Activated T-cell treated with anti-CD3 and anti-CD28 coated beads, Interleukin-2, amount 50 U/mL, for 24 hours (primary cell): ENCODE measurements around the gene ZPR1.
"Not testable (repeated sequence)": the region's sequence is repeated elsewhere in the genome, so short reads cannot be mapped to it uniquely, and the experiment has no call there.

Experiments
- DNase-seq: peaks from one replicate; pipeline ENCODE4 v3.0.0-alpha.2; 2020
- H3K27ac Mint-ChIP-seq: 2 replicates; pipeline ENCODE4 v1.8.0; 2020; ENCODE audit warnings: mild to moderate bottlenecking, mixed read lengths
- H3K27me3 Mint-ChIP-seq: 2 replicates; pipeline ENCODE4 v1.8.0; 2020; ENCODE audit warnings: mixed read lengths
- H3K36me3 Mint-ChIP-seq: 2 replicates; pipeline ENCODE4 v1.8.0; 2020; ENCODE audit warnings: low read depth, mixed read lengths
- H3K4me1 Mint-ChIP-seq: 2 replicates; pipeline ENCODE4 v1.8.0; 2020; ENCODE audit warnings: low read depth, mixed read lengths
- H3K4me3 Mint-ChIP-seq: 2 replicates; pipeline ENCODE4 v1.8.0; 2020; ENCODE audit warnings: mild to moderate bottlenecking, moderate library complexity, mixed read lengths
- H3K9me3 Mint-ChIP-seq: 2 replicates; pipeline ENCODE4 v1.8.0; 2020; ENCODE audit warnings: mixed read lengths

The ZPR1 gene

DNA sequence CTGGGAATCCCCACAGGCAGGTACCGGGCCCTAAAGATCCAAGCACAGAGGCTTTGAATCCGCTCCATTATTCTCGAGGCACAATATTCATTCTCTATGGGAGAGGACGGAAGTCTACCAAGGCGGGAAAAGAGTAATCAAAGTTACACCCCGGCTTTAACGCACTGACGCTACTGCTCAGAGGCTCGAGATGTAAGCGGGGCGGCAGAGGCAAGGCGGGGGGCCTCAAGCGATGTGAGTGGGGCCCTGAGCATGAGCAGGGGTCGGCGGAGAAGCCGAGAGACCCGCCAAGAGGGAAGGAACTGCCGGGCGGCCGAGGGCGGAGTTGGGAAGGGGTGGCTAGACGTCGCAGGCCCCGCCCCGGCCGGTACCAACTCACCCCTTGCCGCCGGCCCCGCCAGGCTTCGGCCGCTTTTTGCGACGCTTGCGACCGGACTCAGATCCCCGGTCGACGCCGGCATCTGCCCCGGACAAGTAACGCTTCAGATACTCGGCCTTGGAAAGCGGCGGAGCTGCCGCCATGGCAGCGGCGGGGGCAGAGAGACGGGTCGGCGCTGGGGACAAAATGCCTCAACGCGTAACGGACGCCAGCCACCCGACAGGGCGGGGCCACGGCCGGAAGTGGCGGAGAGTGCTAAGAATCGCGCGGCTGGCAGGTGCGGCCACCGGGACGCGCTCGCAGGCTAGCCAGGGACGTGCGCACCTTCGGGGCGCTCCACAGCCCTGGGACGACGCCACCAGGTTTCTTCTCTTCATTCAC is 15.2 kb downstream of the ZPR1 start, which contains the start of gene BUD13:
TSS of gene BUD13 (minus strand) at position 545 of the 760 bp plus-strand sequence. CDS start at position 522, 23 bp downstream.
- Mint-ChIP-seq H3K9me3 (peaks cover 2% of the 10 kb centered on the region), H3K4me1 (peaks cover 63% of the 10 kb centered on the region), H3K4me3 (peak within 1 kb of the TSS; percentile 98), H3K27me3 (no peaks in the 10 kb centered on the region), H3K27ac (peak within 1 kb of the TSS; percentile 98), H3K36me3 (peaks cover 80% of the 10 kb centered on the region)
- peak; percentile 98 for DNase-seq

- H3K27me3 Mint-ChIP-seq, result no peaks in the 10 kb centered on the region
- H3K4me1 Mint-ChIP-seq, result peaks cover 58% of the 10 kb centered on the region
- peak overlapping the region; percentile 98 for H3K27ac Mint-ChIP-seq
- peak overlapping the region; percentile 98 for H3K4me3 Mint-ChIP-seq
- no peak for DNase-seq
- peaks cover 2% of the 10 kb centered on the region for H3K9me3 Mint-ChIP-seq
- peaks cover 78% of the 10 kb centered on the region for H3K36me3 Mint-ChIP-seq
Observed at GRCh38 chr11:116771935-116772334, 15.9 kb downstream of the ZPR1 start.

DNA sequence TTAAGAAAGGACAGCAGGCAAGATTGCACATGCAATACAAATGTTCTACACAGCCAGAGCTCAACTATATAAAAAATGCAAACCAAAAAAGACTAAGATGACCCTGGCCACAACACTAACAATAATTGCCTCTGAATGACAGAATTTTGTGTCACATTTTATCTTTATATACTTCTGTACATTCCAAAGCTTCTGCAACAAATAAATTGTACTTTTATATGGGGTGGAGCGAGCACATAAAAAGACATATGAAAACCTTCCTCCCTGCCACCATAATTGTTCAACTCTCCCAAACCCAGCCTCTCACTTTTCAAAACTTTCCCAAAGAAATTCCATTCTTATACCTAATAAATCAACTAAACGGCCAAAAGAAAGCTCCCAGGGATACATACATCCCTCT is 25.7 kb downstream of the ZPR1 start:
- no peaks in the 10 kb centered on the region for H3K27me3 Mint-ChIP-seq
- peaks cover 93% of the 10 kb centered on the region for H3K36me3 Mint-ChIP-seq
- no peak overlapping the region for H3K4me3 Mint-ChIP-seq
- H3K9me3 Mint-ChIP-seq, result no peaks in the 10 kb centered on the region
- H3K4me1 Mint-ChIP-seq, result peaks cover 12% of the 10 kb centered on the region
- no peak overlapping the region for H3K27ac Mint-ChIP-seq
- DNase-seq, result no peak

GRCh38 chr11:116756044-116756443 is 31.8 kb downstream of the ZPR1 start:
- not testable (repeated sequence) for H3K27me3 Mint-ChIP-seq, H3K9me3 Mint-ChIP-seq, DNase-seq, H3K4me1 Mint-ChIP-seq, H3K27ac Mint-ChIP-seq, H3K4me3 Mint-ChIP-seq
- H3K36me3 Mint-ChIP-seq, result peaks cover 84% of the 10 kb centered on the region

DNA sequence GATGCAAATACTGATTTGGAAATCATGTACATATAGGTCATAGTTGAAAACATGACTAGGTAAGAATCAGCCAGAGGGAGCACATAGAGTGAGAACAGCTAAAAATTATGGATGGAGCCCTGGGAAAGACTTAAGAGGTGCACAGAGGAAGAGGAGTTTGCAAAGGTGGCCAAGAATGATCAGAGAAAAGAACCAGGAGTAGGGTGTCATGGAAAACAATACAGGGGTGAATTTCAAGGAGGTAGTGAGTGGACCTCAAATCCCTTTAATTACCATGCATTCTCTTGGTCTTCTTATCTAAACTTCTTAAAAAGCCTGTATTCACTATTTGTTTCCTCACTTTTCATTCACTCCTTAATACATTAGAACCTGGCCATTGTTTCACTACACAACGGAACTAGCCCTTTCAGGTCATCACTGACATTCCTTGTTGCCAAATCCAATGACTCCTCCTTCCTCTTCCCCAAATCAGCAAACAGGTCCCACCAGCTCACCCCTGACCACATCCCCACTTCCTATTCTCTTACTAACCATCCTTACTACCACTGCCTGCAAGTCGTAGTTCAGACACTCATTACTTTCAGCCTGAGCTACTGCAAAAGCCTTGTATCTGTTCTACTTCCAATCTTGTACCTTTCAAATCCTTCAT is 37.6 kb downstream of the ZPR1 start:
- H3K4me3 Mint-ChIP-seq, result no peak overlapping the region
- DNase-seq, result no peak
- H3K27ac Mint-ChIP-seq, result no peak overlapping the region
- no peaks in the 10 kb centered on the region for H3K9me3 Mint-ChIP-seq
- no peaks in the 10 kb centered on the region for H3K4me1 Mint-ChIP-seq
- no peaks in the 10 kb centered on the region for H3K27me3 Mint-ChIP-seq
- peaks cover 61% of the 10 kb centered on the region for H3K36me3 Mint-ChIP-seq

GRCh38 chr11:116742104-116742503 is 45.7 kb downstream of the ZPR1 start:
- H3K9me3 Mint-ChIP-seq, result no peaks in the 10 kb centered on the region
- no peak for DNase-seq
- H3K36me3 Mint-ChIP-seq, result peaks cover 20% of the 10 kb centered on the region
- H3K4me3 Mint-ChIP-seq, result no peak overlapping the region
- no peaks in the 10 kb centered on the region for H3K27me3 Mint-ChIP-seq
- H3K27ac Mint-ChIP-seq, result no peak overlapping the region
- peaks cover 7% of the 10 kb centered on the region for H3K4me1 Mint-ChIP-seq

DNA sequence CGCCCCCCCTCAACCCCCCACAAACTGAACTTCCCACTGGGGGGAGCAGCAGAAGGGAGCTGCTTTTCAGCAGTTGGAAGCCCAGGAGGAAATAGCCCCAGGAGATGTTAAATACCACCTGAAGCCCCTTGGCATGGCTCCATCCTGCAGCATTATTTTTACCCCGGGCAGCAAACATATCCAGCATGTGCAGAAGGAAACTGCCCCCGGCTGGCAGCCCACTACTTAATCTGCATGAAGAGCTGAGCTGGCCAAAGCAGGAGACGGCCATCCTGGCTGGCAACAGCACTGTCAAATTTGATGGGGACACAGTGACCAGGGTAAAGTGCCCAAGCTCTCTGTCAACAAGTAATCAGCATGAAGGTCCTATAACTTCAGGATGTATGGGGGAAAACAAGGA is 47.1 kb downstream of the ZPR1 start:
- Mint-ChIP-seq H3K36me3 (peaks cover 12% of the 10 kb centered on the region), H3K27ac (no peak overlapping the region), H3K4me3 (no peak overlapping the region)

GRCh38 chr11:116738975-116739374 is 48.8 kb downstream of the ZPR1 start:
- Mint-ChIP-seq H3K27ac (peak overlapping the region; percentile 8), H3K4me1 (peaks cover 9% of the 10 kb centered on the region), H3K4me3 (no peak overlapping the region), H3K27me3 (no peaks in the 10 kb centered on the region), H3K9me3 (no peaks in the 10 kb centered on the region), H3K36me3 (peaks cover 3% of the 10 kb centered on the region)
- no peak for DNase-seq

More for the DNA sequence above, 47.1 kb downstream of the ZPR1 start:
- no peak for DNase-seq
- Mint-ChIP-seq H3K4me1 (peaks cover 7% of the 10 kb centered on the region), H3K27me3 (no peaks in the 10 kb centered on the region), H3K9me3 (no peaks in the 10 kb centered on the region)

- no peak overlapping the region for H3K27ac Mint-ChIP-seq
- DNase-seq, result no peak
- no peak overlapping the region for H3K4me3 Mint-ChIP-seq
- no peaks in the 10 kb centered on the region for H3K9me3 Mint-ChIP-seq
- H3K36me3 Mint-ChIP-seq, result peaks cover 2% of the 10 kb centered on the region
- peaks cover 12% of the 10 kb centered on the region for H3K4me1 Mint-ChIP-seq
- H3K27me3 Mint-ChIP-seq, result no peaks in the 10 kb centered on the region
Observed at GRCh38 chr11:116736763-116737162, 51.1 kb downstream of the ZPR1 start.

- DNase-seq, result no peak
- no peak overlapping the region for H3K27ac Mint-ChIP-seq
- H3K4me1 Mint-ChIP-seq, result peaks cover 12% of the 10 kb centered on the region
- H3K9me3 Mint-ChIP-seq, result no peaks in the 10 kb centered on the region
- no peaks in the 10 kb centered on the region for H3K36me3 Mint-ChIP-seq
- no peak overlapping the region for H3K4me3 Mint-ChIP-seq
- H3K27me3 Mint-ChIP-seq, result no peaks in the 10 kb centered on the region
Observed at GRCh38 chr11:116733969-116734508, 53.8 kb downstream of the ZPR1 start.

DNA sequence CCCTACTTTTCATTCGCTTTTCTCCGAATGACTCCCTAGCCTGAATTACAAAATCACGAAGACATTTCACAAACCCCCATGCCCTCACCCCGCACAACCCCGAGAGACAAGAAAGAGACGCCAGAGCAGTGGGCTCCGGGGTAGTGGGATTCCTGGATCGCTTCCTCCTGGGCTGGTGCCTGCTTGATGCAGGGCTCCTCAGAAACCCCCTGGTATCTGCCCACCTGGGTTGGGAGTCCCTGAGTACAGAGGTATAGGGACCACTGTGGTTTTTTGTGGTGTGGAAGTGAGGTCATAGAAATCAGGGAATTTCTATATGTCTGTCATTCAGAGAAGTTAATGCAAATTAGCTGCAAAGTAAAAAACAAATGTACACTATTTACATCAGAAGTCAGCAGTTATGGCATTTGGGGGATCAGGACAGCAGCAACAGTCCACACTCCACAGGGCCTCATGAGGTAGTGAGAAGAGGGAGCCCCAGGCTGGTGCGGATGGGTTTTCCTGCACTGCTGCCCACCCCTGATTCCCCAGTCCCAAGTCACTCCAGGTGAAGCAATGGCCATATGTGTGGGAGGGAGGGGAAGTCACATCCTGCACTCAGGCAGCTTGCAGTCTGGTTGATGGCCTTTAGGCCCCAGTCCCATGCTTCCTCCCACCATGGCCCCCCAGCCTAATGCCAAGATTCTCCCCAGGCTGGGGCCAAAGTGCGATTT is 54.6 kb downstream of the ZPR1 start:
- H3K4me1 Mint-ChIP-seq, result peaks cover 12% of the 10 kb centered on the region
- no peak overlapping the region for H3K27ac Mint-ChIP-seq
- H3K36me3 Mint-ChIP-seq, result no peaks in the 10 kb centered on the region
- no peaks in the 10 kb centered on the region for H3K9me3 Mint-ChIP-seq
- no peak for DNase-seq
- H3K4me3 Mint-ChIP-seq, result no peak overlapping the region
- no peaks in the 10 kb centered on the region for H3K27me3 Mint-ChIP-seq

- H3K4me3 Mint-ChIP-seq, result no peak overlapping the region
- H3K27me3 Mint-ChIP-seq, result no peaks in the 10 kb centered on the region
- H3K27ac Mint-ChIP-seq, result no peak overlapping the region
- peaks cover 12% of the 10 kb centered on the region for H3K4me1 Mint-ChIP-seq
- H3K9me3 Mint-ChIP-seq, result no peaks in the 10 kb centered on the region
- peak; percentile 68 for DNase-seq
- no peaks in the 10 kb centered on the region for H3K36me3 Mint-ChIP-seq
Observed at GRCh38 chr11:116732271-116733042, 55.4 kb downstream of the ZPR1 start.

DNA sequence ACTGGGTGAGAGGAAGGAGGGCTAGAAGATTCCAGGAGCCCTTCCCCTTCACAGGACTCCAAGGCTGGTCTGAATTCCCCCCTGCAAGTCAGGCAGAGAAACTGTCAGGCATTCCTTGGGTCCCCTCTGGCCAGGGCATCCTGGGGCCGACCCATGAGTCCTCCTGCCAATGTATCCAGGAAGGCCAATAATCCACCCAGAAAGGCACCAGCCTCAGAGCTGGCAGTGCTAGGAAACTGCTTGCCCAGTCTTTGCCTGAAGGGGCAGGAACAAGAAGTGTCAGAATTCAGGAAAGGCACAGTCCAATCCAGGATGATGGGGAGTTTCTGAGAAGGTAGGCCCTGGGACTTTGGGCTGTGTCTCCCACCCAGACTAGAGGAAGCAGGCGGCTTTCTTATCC is 56.0 kb downstream of the ZPR1 start:
- H3K27ac Mint-ChIP-seq, result no peak overlapping the region
- peaks cover 12% of the 10 kb centered on the region for H3K4me1 Mint-ChIP-seq

More for the DNA sequence above, 56.0 kb downstream of the ZPR1 start:
- Mint-ChIP-seq H3K27me3 (no peaks in the 10 kb centered on the region), H3K4me3 (no peak overlapping the region), H3K9me3 (no peaks in the 10 kb centered on the region), H3K36me3 (no peaks in the 10 kb centered on the region)
- no peak for DNase-seq
